ENCODE measurements around the gene SNAPC5.
A peak's percentile ranks its signal among the peaks of the same experiment; 100 is the strongest.
"Not testable (repeated sequence)": the region's sequence is repeated elsewhere in the genome, so short reads cannot be mapped to it uniquely, and the experiment has no call there.

Gene SNAPC5

GRCh38 chr15:66504563-66505429 is 7.2 kb upstream of the SNAPC5 start, which contains the start of the genes RPL4 and ZWILCH:
Gene RPL4, minus strand, starts transcription at chr15:66504855. Its CDS starts 65 bp downstream, at chr15:66504790.
Gene ZWILCH, plus strand, starts transcription at chr15:66505326. Its CDS starts 13 bp downstream, at chr15:66505339.
- Histone ChIP-seq H3K27ac (ENCODE audit: low read depth, low read length) (peak within 1 kb of the TSS; percentile 80), H3K18ac (ENCODE audit: low read length) (peak within 1 kb of the TSS; percentile 91), H2BK15ac (replicated peaks; ENCODE audit: low read depth) (no peak within 1 kb of the TSS), H3K27me3 (ENCODE audit: insufficient read depth, low read length, poor library complexity) (no peaks in the 10 kb centered on the region), H2BK5ac (ENCODE audit: low read length) (peak within 1 kb of the TSS; percentile 98), H4K5ac (ENCODE audit: low read length) (no peak within 1 kb of the TSS), H4K8ac (ENCODE audit: low read depth, low read length) (no peak within 1 kb of the TSS), H3K4me3 (ENCODE audit: low read length) (peak within 1 kb of the TSS; percentile 99), H3K23ac (ENCODE audit: low read length) (peak within 1 kb of the TSS; percentile 20), H3K4ac (ENCODE audit: low read depth, low read length) (peak within 1 kb of the TSS; percentile 95), H2AK5ac (ENCODE audit: low read length) (peak within 1 kb of the TSS; percentile 96), H2BK120ac (ENCODE audit: low read depth, low read length) (no peak within 1 kb of the TSS), H3K9ac (ENCODE audit: low read length) (peak within 1 kb of the TSS; percentile 96), H3K79me1 (ENCODE audit: low read length) (peaks cover 6% of the 10 kb centered on the region), H3K36me3 (ENCODE audit: control insufficient read depth, insufficient read depth, low read length) (peaks cover 4% of the 10 kb centered on the region), H3K79me2 (ENCODE audit: control insufficient read depth, insufficient read depth, low read length) (peaks cover 46% of the 10 kb centered on the region), H3K4me1 (ENCODE audit: control insufficient read depth, low read depth, low read length) (peaks cover 3% of the 10 kb centered on the region), H3K4me2 (ENCODE audit: low read length) (peak within 1 kb of the TSS; percentile 89), H3K56ac (ENCODE audit: low read length) (peak within 1 kb of the TSS; percentile 99)
- DNase-seq = peak; percentile 93
- no CpG with 5 or more reads among the region's 46 CpGs for WGBS (ENCODE audit: extremely low coverage, insufficient coverage, low lambda C conversion rate)

- Histone ChIP-seq H3K36me3 (ENCODE audit: control insufficient read depth, insufficient read depth, low read length) (peaks cover 4% of the 10 kb centered on the region), H3K4me3 (ENCODE audit: low read length) (peak overlapping the region; percentile 99)
- DNase-seq = no peak
Measured at GRCh38 chr15:66503780-66504562, 6.4 kb upstream of the SNAPC5 start.

GRCh38 chr15:66503041-66503648 is 5.6 kb upstream of the SNAPC5 start:
- not testable (repeated sequence) for H2BK5ac ChIP-seq (ENCODE audit: low read length); H3K27me3 ChIP-seq (ENCODE audit: insufficient read depth, low read length, poor library complexity); H3K4me1 ChIP-seq (ENCODE audit: control insufficient read depth, low read depth, low read length); H3K4ac ChIP-seq (ENCODE audit: low read depth, low read length); H4K5ac ChIP-seq (ENCODE audit: low read length); H3K79me1 ChIP-seq (ENCODE audit: low read length); H4K8ac ChIP-seq (ENCODE audit: low read depth, low read length); H3K23ac ChIP-seq (ENCODE audit: low read length); H2BK15ac ChIP-seq (replicated peaks; ENCODE audit: low read depth); H2AK5ac ChIP-seq (ENCODE audit: low read length); DNase-seq; H3K18ac ChIP-seq (ENCODE audit: low read length); H3K36me3 ChIP-seq (ENCODE audit: control insufficient read depth, insufficient read depth, low read length); H2BK120ac ChIP-seq (ENCODE audit: low read depth, low read length); H3K27ac ChIP-seq (ENCODE audit: low read depth, low read length)
- peak overlapping the region; percentile 99 for H3K4me3 ChIP-seq (ENCODE audit: low read length)
- no CpG with 5 or more reads among the region's 13 CpGs for WGBS (ENCODE audit: extremely low coverage, insufficient coverage, low lambda C conversion rate)
- H3K9ac ChIP-seq (ENCODE audit: low read length) = peak overlapping the region; percentile 96
- H3K4me2 ChIP-seq (ENCODE audit: low read length) = peak overlapping the region; percentile 71
- peaks cover 46% of the 10 kb centered on the region for H3K79me2 ChIP-seq (ENCODE audit: control insufficient read depth, insufficient read depth, low read length)
- peak overlapping the region; percentile 99 for H3K56ac ChIP-seq (ENCODE audit: low read length)

More at GRCh38 chr15:66503780-66504562, 6.4 kb upstream of the SNAPC5 start:
- no peak overlapping the region for H4K5ac ChIP-seq (ENCODE audit: low read length)
- peaks cover 3% of the 10 kb centered on the region for H3K4me1 ChIP-seq (ENCODE audit: control insufficient read depth, low read depth, low read length)
- no peak overlapping the region for H2BK120ac ChIP-seq (ENCODE audit: low read depth, low read length)
- WGBS (ENCODE audit: extremely low coverage, insufficient coverage, low lambda C conversion rate) = no CpG with 5 or more reads among the region's 12 CpGs
- peak overlapping the region; percentile 71 for H3K4me2 ChIP-seq (ENCODE audit: low read length)
- H3K23ac ChIP-seq (ENCODE audit: low read length) = no peak overlapping the region
- no peak overlapping the region for H4K8ac ChIP-seq (ENCODE audit: low read depth, low read length)
- no peaks in the 10 kb centered on the region for H3K27me3 ChIP-seq (ENCODE audit: insufficient read depth, low read length, poor library complexity)
- H2BK5ac ChIP-seq (ENCODE audit: low read length) = peak overlapping the region; percentile 98
- H3K27ac ChIP-seq (ENCODE audit: low read depth, low read length) = peak overlapping the region; percentile 80
- peak overlapping the region; percentile 96 for H2AK5ac ChIP-seq (ENCODE audit: low read length)
- H3K4ac ChIP-seq (ENCODE audit: low read depth, low read length) = peak overlapping the region; percentile 95
- peaks cover 46% of the 10 kb centered on the region for H3K79me2 ChIP-seq (ENCODE audit: control insufficient read depth, insufficient read depth, low read length)
- peak overlapping the region; percentile 96 for H3K9ac ChIP-seq (ENCODE audit: low read length)
- H3K79me1 ChIP-seq (ENCODE audit: low read length) = peaks cover 6% of the 10 kb centered on the region
- no peak overlapping the region for H2BK15ac ChIP-seq (replicated peaks; ENCODE audit: low read depth)
- peak overlapping the region; percentile 99 for H3K56ac ChIP-seq (ENCODE audit: low read length)
- H3K18ac ChIP-seq (ENCODE audit: low read length) = peak overlapping the region; percentile 65

- H3K4ac ChIP-seq (ENCODE audit: low read depth, low read length) = no peak overlapping the region
- H3K79me1 ChIP-seq (ENCODE audit: low read length) = peaks cover 6% of the 10 kb centered on the region
- no peak for DNase-seq
- H3K36me3 ChIP-seq (ENCODE audit: control insufficient read depth, insufficient read depth, low read length) = peaks cover 10% of the 10 kb centered on the region
- H4K8ac ChIP-seq (ENCODE audit: low read depth, low read length) = no peak overlapping the region
- no peak overlapping the region for H3K23ac ChIP-seq (ENCODE audit: low read length)
- no peak overlapping the region for H2BK5ac ChIP-seq (ENCODE audit: low read length)
- H3K4me3 ChIP-seq (ENCODE audit: low read length) = peak overlapping the region; percentile 99
- H3K4me2 ChIP-seq (ENCODE audit: low read length) = peak overlapping the region; percentile 71
- H3K4me1 ChIP-seq (ENCODE audit: control insufficient read depth, low read depth, low read length) = peaks cover 3% of the 10 kb centered on the region
- peak overlapping the region; percentile 99 for H3K56ac ChIP-seq (ENCODE audit: low read length)
- no peaks in the 10 kb centered on the region for H3K27me3 ChIP-seq (ENCODE audit: insufficient read depth, low read length, poor library complexity)
- no peak overlapping the region for H2BK15ac ChIP-seq (replicated peaks; ENCODE audit: low read depth)
- H3K27ac ChIP-seq (ENCODE audit: low read depth, low read length) = no peak overlapping the region
- no peak overlapping the region for H2AK5ac ChIP-seq (ENCODE audit: low read length)
- H3K9ac ChIP-seq (ENCODE audit: low read length) = peak overlapping the region; percentile 96
- no peak overlapping the region for H3K18ac ChIP-seq (ENCODE audit: low read length)
- H4K5ac ChIP-seq (ENCODE audit: low read length) = no peak overlapping the region
- H2BK120ac ChIP-seq (ENCODE audit: low read depth, low read length) = no peak overlapping the region
- WGBS (ENCODE audit: extremely low coverage, insufficient coverage, low lambda C conversion rate) = no CpG with 5 or more reads among the region's 10 CpGs
- peaks cover 46% of the 10 kb centered on the region for H3K79me2 ChIP-seq (ENCODE audit: control insufficient read depth, insufficient read depth, low read length)
Measured at GRCh38 chr15:66502491-66502890, 4.9 kb upstream of the SNAPC5 start.

GRCh38 chr15:66500346-66500745 is 2.8 kb upstream of the SNAPC5 start:
- not testable (repeated sequence) for H3K4me2 ChIP-seq (ENCODE audit: low read length); H3K4me3 ChIP-seq (ENCODE audit: low read length); H3K27ac ChIP-seq (ENCODE audit: low read depth, low read length); H4K5ac ChIP-seq (ENCODE audit: low read length); H3K4ac ChIP-seq (ENCODE audit: low read depth, low read length); H2BK15ac ChIP-seq (replicated peaks; ENCODE audit: low read depth); DNase-seq; H2BK120ac ChIP-seq (ENCODE audit: low read depth, low read length); H3K27me3 ChIP-seq (ENCODE audit: insufficient read depth, low read length, poor library complexity); H3K9ac ChIP-seq (ENCODE audit: low read length); H3K4me1 ChIP-seq (ENCODE audit: control insufficient read depth, low read depth, low read length); H3K18ac ChIP-seq (ENCODE audit: low read length); H3K23ac ChIP-seq (ENCODE audit: low read length); H4K8ac ChIP-seq (ENCODE audit: low read depth, low read length); H3K56ac ChIP-seq (ENCODE audit: low read length); H3K79me1 ChIP-seq (ENCODE audit: low read length); H2AK5ac ChIP-seq (ENCODE audit: low read length); H2BK5ac ChIP-seq (ENCODE audit: low read length)
- WGBS (ENCODE audit: extremely low coverage, insufficient coverage, low lambda C conversion rate) = no CpG with 5 or more reads among the region's 7 CpGs
- peaks cover 10% of the 10 kb centered on the region for H3K36me3 ChIP-seq (ENCODE audit: control insufficient read depth, insufficient read depth, low read length)
- H3K79me2 ChIP-seq (ENCODE audit: control insufficient read depth, insufficient read depth, low read length) = peaks cover 31% of the 10 kb centered on the region
